ENCODE results near the gene RAD18.

RAD18 gene

DNA sequence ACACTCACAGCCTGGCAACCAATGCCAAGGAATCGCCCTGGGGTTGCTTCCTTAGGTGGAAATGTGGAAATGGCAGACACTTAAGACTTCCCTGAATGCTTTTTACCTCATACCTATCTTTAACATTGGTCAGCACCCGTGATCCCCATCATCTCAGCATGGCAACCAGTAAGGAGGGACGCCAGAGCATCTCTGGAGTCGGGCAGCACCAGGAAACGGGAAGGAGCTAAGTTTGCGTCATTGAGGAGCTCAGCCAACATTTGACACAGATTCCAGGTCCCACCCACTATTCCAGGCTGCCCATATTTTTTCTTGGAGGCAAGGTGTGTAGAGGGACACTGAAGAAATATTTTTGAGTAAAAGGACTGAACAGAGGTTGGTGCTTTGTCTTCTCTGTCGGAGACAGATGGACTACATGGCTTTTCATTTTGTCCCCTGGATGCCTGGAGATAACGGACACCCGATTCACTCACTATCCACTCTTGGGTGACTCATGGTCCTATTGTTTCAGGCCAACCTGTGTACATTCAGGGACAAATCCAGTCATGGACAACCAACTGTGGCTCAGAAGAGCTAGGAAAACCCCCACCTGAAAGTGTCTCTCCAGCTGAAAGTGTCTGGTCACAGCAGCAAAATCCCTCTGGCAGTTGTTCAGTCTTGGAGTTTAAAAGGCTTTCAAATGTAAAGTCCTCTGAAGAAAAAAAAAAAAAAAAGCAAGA is 123.5 kb downstream of the RAD18 start:
- in situ Hi-C loops (cut with MboI; ENCODE audit: low sequenced_read_pairs) = no loop called here

DNA sequence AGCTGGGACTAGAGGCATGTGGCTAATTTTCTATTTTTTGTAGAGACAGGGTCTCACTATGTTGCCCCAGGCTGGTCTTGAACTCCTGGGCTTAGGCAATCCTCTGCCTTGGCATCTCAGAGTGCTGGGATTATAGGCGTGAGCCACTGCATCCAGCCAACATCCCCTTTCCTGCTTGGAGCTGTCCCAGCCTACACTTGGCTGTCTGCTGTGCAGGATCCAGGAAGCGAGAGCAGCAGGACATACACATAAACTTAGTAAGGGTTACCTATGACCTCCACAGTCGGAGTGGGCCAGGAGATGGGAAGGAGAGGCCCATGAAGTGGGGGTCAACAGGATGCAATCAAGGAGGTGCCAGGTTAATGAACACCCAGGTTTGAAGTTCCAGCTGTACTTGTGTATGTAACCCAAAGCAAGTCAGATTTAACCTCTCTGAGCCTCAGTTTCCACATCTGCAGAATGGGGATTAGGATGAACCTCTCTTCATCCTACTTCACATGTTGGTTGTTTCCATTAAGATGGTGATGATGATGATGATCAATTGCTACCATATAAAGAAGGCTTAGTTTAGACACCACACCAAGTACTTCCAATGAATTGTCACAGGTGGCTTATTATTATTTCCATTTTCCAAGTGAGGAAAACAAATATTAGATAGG is 124.4 kb downstream of the RAD18 start:
- in situ Hi-C loops (cut with MboI; ENCODE audit: low sequenced_read_pairs) = no loop called here

DNA sequence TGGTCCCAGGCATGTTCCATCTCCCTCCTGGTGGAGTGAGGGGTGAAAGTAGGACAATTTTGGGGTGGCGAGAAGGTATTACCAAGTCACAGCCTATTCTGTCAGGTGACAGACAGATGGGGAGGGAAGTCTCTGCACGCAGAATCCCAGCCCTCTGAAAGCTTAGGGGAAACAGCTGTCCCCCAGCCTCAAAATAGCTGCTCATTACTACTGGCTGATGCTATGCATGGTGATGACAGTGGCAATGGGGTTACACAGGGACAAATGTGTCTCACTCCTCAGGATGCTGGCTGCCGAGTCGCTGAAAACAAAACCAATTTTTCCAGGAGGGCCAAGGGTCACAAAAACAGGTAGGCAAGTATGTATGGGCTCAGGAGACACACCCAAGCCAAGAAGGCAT is 125.0 kb downstream of the RAD18 start:
- in situ Hi-C loops (cut with MboI; ENCODE audit: low sequenced_read_pairs) = no loop called here

DNA sequence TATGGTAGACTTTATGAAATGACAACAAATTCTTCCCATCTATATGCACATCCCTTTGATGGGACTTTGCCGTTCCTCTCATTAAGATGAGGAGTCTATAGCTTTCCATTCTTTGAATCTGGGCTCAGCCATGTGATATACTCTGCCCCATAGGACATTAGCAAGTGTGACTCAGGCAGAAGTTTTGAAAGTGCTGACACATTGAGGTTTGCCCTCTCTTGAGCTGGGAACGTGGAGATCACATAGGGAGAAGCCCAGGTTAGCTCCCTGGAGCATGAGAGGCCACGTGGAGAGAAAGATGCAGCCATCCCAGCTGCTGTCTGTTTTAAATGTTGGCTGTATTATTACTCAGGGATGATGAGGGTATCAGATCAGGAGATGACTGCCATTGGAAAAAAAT is 126.1 kb downstream of the RAD18 start:
- in situ Hi-C loops (cut with MboI; ENCODE audit: low sequenced_read_pairs) = no loop called here

DNA sequence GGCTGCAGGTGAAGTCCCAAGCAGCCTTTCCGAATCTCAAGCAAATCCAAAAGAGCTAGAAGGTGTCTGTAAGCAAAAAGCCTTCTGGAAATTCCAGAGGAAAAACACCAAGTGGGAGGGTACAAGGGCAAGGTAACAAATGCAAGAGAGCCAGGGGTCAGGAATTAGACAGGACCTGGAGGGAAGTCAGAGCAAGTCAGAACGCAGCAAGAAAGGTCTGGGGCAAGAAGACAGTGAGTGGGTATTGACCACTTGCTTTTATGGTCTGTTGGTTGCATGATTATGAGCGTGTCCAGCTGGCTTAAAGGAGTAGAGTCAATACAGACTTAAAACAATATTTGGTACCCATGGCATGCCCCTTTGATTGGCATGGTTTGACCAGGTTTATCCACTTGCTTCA is 127.2 kb downstream of the RAD18 start:
- in situ Hi-C loops (cut with MboI; ENCODE audit: low sequenced_read_pairs) = no loop called here

DNA sequence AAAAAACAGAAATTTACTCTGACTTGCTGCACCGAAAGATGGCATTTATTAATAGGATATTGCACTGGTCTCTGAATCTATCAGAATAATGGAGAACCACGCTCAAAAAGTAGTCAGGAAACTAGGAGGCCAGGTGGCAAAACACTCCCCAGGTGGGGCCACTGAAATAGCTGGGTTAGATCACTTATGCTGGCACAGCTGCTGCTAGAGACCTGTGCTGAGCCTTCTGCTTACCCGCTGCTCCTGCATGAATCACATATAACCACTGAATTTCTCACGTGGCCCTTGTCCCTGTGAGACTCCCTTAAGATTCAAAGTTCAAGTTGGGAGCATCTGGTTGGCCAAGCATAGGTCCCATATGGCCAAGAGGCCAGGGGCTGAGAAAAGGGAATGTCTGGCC is 127.9 kb downstream of the RAD18 start:
- in situ Hi-C loops (cut with MboI; ENCODE audit: low sequenced_read_pairs) = no loop called here

DNA sequence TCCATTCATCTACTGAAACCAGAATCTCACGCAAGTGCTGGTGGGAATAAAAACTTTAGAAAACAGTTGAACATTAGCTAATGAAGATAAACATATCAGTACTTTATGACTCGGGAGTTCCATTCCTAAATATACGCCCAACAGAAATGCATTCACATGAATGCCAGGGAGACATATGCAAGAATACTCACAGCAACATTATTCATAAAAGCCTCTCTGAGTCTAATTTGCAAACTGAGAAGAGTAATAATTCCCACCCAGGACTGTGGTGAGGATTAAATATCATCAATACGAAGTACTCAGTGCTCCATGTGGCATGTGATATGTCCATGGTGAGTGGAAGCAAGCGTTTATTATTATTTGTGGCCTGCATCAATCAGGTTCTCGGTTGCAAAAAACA is 128.3 kb downstream of the RAD18 start:
- in situ Hi-C loops (cut with MboI; ENCODE audit: low sequenced_read_pairs) = no loop called here

DNA sequence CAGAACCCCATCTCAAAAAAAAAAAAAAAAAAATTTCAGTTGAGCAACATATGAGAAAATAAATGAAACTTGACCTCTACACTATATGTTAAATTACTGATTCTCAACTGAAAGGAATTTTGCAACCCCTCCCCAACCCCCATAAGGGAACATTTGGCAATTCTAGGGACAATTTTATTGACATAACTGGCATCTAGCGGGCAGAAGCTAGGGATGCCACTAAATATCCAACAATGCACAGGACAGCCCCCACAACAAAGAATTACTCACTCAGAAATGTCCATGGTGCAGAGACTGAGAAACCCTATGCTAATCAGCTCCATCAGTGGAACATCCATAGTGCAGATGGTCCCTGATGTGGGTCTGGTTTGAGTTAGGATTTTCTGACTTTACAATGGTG is 135.6 kb downstream of the RAD18 start:
- in situ Hi-C loops (cut with MboI; ENCODE audit: low sequenced_read_pairs) = no loop called here
